C4-2B (cell line): Measurements from ENCODE around the gene GRIA1.

ENCODE experiments used
- H3K27ac ChIP-seq: fragments of 450-650 bp; 2 replicates; pipeline ENCODE4 v1.5.1; 2017
- ZFX ChIP-seq: fragments of 450-650 bp; IDR thresholded peaks from 2 replicates; pipeline ENCODE4 v1.6.1; 2017
- TF ChIP-seq, protein P1 (sequence below): fragments of 450-650 bp; conservative IDR thresholded peaks from 2 replicates; pipeline ENCODE4 v1.5.1; 2017; ENCODE audit warnings: mild to moderate bottlenecking

Gene GRIA1

DNA sequence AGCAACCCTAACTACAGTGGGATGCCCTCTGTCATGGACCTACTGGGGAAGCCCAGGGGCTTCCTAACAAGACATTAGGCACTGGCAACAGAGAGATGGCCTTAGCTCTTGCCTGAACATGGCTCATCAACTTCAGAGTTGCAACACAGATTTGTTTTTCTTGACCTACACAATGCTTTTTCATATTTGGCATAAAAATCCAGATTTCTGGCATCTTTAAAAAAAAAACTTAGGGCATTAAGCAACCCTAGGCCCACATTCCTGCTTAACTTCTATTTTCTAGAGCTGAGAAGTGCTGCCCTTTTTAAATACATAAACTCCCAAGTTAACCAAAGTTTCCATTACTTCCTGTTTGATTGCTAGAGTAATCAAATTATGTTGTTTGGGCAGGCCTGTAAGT lies 8.0 kb downstream of the GRIA1 start:
- H3K27ac ChIP-seq = no peak overlapping the region
- no peak for TF ChIP-seq ZFX
- TF ChIP-seq, protein P1, sequence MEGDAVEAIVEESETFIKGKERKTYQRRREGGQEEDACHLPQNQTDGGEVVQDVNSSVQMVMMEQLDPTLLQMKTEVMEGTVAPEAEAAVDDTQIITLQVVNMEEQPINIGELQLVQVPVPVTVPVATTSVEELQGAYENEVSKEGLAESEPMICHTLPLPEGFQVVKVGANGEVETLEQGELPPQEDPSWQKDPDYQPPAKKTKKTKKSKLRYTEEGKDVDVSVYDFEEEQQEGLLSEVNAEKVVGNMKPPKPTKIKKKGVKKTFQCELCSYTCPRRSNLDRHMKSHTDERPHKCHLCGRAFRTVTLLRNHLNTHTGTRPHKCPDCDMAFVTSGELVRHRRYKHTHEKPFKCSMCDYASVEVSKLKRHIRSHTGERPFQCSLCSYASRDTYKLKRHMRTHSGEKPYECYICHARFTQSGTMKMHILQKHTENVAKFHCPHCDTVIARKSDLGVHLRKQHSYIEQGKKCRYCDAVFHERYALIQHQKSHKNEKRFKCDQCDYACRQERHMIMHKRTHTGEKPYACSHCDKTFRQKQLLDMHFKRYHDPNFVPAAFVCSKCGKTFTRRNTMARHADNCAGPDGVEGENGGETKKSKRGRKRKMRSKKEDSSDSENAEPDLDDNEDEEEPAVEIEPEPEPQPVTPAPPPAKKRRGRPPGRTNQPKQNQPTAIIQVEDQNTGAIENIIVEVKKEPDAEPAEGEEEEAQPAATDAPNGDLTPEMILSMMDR = no peak

DNA sequence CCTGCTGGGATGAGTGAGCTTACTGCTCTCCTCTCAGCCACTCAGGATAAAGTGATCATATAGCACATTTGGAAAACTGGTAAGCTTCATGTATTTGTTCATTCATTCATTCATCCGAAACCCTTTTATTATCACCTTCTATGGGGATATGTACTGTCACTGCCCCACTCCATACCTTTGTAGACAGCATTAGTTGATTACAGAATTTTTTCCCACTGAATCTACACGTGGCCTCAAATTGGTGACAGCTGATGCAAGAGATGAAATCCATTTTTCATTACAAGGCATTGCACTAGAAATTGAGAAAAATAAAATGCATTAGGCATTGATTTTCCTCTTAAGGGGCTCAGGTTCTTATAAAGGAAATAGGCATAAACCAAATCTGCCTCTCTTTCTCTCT lies 9.7 kb downstream of the GRIA1 start:
- TF ChIP-seq, protein P1 = no peak
- TF ChIP-seq ZFX = no peak
- H3K27ac ChIP-seq = no peak overlapping the region

DNA sequence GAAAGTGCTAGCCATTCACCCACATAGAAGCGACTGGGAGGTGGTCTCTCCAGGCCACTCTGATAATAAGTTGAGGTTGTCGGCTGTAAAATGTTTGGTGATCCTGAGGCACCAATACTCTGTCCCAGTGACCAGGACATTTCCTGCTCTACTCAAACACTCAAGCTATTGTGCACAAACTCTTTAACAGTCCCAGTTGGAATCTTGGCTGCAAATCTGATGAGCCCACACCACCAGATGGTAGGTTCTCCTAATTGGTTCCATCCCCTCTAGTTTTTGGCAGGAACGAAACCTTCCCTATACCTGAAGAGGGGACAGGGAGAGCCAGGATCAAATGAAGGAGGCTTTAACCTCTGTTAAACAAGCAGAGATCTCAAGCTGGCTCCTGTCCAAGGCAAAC lies 14.3 kb downstream of the GRIA1 start:
- TF ChIP-seq, protein P1 = no peak
- no peak for TF ChIP-seq ZFX
- H3K27ac ChIP-seq = no peak overlapping the region

DNA sequence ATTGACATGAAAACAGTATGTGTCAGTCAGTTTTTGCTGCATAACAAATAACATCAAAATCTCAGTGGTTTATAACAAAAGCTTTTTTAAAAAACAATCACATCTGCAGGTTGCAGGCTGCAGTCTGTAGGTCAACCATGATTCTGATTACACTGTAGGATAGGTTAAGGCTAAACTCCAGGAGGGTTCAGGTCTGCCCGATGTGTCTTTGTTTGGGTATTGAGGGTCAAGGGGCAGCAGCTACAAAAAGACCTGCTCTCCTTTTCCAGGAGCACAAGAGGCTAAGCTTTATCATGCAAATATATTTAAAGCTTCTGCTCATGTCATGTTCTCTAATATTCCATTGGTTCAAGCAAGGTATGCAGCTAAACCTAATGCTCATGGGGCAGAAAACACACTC lies 18.2 kb downstream of the GRIA1 start:
- no peak overlapping the region for H3K27ac ChIP-seq
- TF ChIP-seq, protein P1 = no peak
- TF ChIP-seq ZFX = no peak

DNA sequence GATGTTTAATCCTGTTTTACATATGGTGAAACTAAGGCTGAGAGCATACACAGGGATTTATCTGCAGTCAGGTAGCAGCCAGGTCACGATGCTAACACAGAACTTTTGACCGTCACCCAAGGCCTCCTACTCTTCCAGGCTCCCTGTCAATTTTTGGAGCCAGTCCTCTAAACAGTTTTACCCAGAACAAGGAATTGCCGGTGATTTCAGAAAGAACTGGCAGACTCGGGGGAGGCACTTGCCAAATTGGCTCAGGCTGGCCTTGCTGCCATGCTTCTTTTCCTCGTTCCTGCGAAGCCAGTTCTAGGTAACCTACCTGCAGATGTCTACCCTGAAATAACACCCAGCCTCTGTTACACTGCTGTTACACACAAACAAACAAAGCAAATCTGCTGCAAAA lies 21.2 kb downstream of the GRIA1 start:
- TF ChIP-seq, protein P1 = no peak
- no peak for TF ChIP-seq ZFX
- no peak overlapping the region for H3K27ac ChIP-seq

DNA sequence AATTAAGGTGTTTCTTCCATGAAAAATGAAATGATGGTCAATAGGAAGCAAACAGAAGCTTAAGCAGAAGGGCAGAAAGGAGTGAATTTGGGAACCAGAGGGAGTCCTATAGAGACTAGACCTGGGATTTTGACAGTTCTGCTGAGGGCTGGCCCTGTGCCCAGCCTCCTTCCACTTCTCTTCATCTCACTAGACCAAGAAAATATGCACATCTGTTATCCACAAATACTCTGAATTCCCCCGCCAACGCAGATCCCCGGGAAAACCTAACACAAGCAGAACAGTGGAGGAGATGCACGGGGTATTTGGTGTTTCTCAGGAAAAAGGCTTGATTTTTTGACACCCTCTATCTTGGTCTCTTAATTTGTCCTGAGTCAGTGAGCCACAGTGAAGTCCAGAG lies 22.7 kb downstream of the GRIA1 start:
- no peak overlapping the region for H3K27ac ChIP-seq
- TF ChIP-seq ZFX = no peak

DNA sequence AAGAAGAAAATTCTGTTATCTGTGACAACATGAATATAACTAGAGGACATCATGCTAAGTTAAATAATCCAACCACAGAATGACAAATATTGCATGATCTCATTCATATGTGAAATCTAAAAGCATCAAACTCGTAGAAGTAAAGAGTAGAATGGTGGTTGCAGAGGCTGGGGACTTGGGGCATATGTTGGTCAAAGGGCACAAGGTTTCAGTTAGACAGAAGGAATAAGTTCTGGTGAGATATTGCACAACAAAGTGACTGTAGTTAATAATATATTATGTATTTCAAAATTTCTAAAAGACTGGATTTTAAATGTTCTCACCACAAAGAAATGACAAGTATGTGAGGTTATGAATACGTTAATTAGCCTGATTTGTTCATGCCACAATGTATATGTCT lies 24.8 kb downstream of the GRIA1 start:
- TF ChIP-seq, protein P1 = no peak
- no peak overlapping the region for H3K27ac ChIP-seq

DNA sequence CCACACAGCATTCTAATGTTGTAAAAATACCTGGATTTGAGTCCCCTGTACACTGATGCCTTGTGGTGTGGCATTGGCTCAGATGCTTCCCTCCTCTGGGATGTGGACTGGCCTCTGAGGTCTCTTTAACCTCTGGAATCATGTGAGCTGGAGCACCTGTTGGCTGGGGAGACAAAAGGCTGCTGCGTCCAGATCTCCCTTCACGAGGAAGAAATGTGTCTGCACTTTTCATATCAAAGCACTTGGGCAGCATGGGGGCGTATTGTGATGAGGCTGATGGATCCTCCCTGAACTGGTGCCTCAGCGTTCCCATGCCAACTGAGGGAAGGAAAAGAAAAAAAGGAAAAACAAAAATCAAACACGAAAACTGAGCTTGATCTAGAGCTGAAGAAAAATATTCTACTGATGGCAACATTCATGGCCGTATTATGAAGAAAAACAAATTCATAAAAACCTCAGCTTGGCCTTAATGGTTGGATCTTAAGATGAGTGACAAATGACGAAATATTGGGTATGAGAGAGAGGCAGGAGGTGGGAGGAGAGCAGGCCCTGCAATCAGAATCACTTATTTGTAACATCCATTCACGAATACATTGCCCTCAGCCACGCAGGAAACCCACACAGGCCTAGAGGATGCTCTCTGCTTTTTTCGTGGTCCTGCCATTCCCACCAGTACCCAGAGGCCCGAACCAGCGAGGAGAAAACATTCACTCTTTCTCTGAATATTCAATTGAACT lies 26.2 kb downstream of the GRIA1 start:
- H3K27ac ChIP-seq = no peak overlapping the region
- no peak for TF ChIP-seq ZFX
- TF ChIP-seq, protein P1 = no peak
